T47D (cell line): Measurements from ENCODE around the gene RHOG.
"Not testable (repeated sequence)": the region's sequence is repeated elsewhere in the genome, so short reads cannot be mapped to it uniquely, and the experiment has no call there.

Experiments used
- DNase-seq, 2 experiments: peaks; one replicate each; pipeline versions ENCODE4 v3.0.0 to v3.0.0-alpha.2; 2011 to 2012; ENCODE audit warnings: low read depth in 1 of 2, low spot score in 1 of 2
- JUND ChIP-seq: IDR thresholded peaks from 2 replicates; pipeline ENCODE4 v1.6.1; 2012; ENCODE audit warnings: low read depth
- in situ Hi-C: cut with HindIII; loops from 2 replicates; pipeline ENCODE4 v1.10.0; 2016; ENCODE audit warnings: low sequenced_read_pairs, low pct_unique_long_range_greater_than_20kb

The RHOG gene

DNA sequence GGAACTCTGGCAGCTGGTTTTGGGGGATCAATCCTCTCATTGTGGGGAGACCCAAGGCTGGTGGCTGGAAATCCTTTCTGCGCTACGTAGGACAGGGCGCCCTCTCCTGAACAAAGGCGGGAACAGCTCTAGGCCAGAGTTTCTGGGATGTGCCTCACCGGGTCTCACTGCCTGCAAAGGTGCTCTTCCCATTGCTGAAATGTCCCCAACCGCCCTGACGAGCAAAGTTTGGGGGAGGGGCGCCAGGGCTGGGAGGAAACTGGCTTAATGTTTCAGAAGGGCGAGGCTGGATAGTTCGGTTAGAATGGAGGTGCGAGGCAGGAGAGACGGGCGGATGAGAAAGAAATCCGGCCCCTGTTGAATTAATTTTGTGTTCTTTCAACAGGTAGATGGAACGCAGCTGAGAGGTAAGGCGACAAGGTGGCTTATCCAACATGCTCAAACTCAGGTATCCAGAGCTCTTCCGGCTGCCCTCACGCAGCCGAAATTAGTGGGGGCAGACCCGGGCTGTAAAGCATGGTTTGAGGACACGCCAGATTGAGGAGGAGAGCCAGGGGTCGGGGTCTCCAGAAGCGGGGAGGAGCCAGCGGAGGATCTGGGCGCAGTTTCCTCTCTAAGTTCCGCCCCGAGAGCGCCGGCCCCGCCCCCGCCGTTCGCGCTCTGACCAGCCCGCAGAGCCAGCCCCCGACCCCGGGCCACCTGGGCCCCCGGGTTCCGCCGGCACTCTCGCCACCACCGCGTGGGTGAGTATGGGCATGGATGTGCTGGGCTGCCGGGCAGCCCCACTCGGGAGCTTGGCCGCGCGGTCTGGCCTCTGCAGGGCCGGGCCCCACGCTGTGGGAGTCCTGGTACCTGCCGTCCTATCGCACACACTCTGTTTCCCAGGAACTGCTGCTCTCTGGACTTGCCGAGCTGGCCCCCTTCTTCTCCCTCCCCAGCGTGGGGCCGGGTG lies 32.6 kb downstream of the RHOG start, which contains the start of gene PGAP2:
PGAP2 (plus strand) TSS at position 652 of the 952 bp plus-strand sequence. CDS start 2,700 bp downstream, outside the sequence.
- in situ Hi-C loops = no loop called here
- TF ChIP-seq JUND = no peak
- DNase-seq = peak; percentile 64 to 85

DNA sequence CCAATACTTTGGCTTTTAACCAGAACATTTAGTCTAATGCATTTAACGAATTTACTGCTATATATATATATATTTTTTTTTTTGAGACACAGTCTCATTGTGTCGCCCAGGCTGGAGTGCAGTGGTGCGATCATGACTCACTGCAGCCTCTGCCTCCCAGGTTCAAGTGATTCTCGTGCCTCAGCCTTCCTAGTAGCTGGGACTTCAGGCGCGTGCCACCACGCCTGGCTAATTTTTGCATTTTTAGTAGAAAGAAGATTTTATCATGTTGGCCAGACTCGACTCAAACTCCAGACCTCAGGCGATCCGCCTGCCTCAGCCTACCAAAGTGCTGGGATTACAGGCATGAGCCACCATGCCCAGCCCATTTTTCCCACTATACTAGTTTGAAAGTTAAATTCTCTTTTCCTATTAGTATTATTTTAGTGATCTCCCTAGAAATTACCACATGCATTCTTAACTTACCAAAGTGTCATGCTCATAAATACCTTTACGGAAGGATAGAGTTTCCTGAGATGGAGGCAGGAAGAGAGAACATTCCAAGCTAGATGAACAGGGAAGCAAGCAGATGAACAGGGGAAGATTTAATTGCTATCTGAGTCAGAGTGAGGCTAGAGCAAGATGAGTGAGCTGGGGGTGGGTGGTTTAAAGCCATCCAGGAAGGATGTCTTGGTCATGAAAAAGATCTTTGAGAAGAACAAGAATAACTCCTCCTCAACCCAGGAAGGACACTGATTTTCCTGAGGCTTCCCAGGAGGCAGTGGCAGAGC lies 36.8 kb downstream of the RHOG start:
- no peak for DNase-seq
- in situ Hi-C loops = no loop called here

DNA sequence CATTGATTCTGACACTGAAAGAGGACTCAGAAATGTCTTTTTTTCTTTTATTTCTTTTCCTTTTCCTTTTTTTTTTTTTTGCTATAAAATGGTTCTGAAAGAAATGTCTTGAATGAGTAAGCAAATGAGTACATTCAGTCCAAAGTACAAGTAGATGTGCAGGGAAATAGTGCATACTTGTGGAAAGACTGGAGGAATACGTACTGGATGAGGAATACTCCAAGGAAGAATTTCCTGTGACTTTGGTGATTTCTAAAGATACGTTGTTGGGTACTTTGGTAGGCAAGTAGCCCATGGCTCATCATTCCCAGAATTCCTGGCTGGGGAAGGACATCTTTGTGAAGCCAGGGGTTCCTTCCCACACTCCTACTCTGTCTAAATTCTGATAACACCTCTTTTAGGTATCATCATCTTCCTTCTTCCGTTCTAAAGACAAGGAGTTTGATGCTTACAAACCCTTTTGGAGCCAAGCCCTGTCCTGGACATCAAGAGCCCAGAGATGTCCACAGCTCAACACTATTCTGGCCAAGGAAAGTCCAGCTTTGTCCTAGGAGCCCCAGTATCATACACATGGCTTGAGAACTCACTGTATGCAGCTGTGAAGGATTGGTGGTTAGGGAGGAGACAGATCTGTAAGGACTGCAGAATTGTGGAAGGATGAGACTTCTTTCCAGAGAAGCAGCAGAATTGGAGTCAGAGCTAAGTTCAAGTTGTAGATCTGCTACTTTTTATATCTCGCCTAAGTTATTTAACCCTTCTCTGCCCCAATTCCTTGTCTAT lies 38.6 kb downstream of the RHOG start:
- DNase-seq = no peak
- TF ChIP-seq JUND = no peak
- in situ Hi-C loops = no loop called here

More for the DNA sequence above, 36.8 kb downstream of the RHOG start:
- no peak for TF ChIP-seq JUND

DNA sequence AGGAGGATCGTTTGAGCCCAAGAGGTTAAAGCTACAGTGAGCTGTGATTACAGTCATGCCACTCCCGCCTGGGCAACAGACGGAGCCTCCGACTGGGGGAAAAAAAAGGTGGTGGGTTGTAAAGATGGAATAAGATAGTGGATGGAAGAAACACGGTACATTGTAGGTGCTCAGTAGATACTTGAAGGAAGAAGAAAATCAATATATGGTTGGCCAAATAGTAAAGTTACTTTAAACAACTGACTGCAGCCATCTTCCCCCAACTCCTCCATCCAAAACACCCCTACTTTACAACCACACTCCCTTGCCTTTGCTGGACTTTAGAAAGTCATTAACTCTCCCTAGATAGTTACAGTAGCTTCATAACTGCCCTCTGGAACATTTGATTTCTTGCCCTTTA lies 40.9 kb downstream of the RHOG start:
- TF ChIP-seq JUND = no peak
- in situ Hi-C loops = no loop called here
- no peak for DNase-seq

DNA sequence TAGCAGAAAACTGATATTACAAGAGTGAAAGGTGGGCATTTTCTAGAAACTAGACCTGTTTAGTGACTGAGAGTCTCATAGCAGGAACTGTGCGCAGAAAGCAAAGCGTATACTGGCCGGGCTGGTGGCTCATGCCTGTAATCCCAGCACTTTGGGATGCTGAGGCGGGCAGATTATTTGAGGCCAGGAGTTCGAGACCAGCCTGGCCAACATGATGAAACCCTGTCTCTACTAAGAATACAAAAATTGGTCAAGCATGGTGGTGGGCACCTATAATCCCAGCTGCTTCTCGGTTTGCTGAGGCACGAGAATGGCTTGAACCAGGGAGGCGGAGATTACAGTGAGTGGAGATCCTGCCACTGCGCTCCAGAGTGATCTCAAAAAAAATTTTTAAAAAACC lies 41.6 kb downstream of the RHOG start:
- no peak for DNase-seq
- no peak for TF ChIP-seq JUND
- in situ Hi-C loops = no loop called here

DNA sequence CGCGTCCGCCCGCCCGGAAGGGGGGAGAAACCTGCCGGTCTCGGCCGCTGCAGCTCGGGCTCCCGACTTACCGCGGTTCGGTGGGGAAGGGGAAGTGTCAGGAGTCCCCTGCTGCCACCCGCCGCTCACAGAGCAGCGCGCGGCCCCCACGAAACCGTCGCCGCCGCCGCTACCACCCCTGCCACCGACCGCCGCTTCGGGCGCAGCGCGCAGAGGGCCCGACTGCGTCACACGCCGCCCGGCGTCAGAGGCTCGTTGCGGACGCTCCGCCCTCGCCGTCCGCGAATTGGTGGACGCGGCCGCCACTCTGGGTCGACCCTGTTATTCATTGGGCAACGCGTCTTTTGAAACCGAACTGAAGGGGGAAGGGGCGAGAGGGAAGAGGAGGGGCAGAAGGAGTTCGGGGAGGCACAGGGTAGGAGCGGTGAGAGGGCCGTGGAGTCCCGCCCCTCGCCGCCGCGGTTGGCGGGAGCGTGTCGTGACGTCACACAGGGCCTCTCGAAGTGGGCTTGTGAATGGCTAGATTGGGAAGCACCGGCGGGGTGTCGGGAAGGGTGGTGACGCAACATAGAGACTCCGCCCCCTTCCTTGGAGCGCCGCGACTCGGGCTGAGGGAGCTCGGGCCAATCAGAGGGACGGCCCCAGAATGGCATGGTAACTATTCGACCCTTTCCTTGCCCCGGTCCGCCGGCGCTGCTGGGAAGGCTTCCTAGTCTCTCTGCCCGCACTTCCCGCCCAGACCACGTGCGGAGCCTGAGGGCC lies 43.2 kb downstream of the RHOG start, which contains the start of gene NUP98:
NUP98 (minus strand) TSS at position 226 of the 762 bp plus-strand sequence. CDS start 15,437 bp downstream, outside the sequence.
- peak; percentile 85 to 99 for DNase-seq
- TF ChIP-seq JUND = no peak
- in situ Hi-C loops = no loop called here

DNA sequence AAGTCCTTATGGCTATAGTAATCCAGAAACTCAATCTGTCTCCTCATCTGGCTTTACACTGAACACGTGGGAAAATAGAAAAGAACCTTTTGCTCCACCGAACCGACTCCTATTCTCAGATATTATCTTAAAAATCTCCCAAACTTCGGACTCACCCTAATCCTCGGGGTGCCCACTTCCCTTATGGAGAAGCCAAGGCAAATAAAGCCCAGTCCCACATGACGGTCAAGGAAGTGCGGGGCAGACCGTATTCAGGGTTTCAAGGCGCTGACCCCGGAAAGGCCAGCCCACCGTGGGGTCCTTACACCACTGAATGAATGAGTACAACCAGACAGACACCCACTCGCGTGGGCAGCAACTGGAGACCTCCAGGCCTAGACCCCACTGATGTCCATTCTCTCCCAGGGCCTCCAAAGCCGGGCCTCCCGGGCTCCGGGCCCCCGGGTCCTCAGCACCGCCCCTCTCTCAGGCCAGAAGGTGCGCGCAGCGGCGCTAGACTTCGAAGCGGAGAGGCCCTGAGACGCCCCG lies 43.9 kb downstream of the RHOG start:
- in situ Hi-C loops = no loop called here
- no peak for DNase-seq
- no peak for TF ChIP-seq JUND

DNA sequence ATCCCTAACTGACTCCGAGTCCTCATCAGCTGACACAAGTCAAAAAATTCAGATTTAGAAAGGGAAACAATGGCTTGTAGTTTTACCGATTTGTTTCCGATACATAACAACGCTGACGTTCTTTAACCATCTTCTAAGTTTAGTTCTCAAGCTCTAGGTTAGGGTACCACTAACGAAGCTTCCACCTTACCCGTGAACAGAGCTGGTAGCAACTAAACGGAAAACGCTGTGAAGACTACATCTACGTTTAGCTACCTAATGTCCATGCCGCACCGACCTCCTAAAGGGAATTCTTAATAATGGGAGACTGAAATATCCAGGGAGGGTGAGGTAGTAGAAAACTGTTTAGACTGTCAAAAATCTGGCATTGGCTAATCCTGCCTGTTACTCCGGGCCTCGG lies 44.4 kb downstream of the RHOG start:
- TF ChIP-seq JUND = no peak
- in situ Hi-C loops = no loop called here
- DNase-seq = no peak

DNA sequence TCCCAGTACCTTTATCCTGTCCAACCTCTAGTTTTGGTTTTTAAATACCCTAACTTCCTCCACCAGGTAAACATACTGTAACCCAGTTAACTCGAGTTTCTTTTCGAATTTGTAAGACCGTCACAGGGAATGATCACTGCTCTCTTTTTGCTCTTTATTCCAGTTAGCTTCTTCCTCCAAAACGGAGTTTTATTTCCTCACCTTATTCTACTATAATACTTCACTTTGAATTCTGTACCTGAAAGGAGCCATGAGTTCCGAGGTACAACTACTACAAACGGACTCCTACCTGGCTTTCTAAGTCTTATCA lies 44.8 kb downstream of the RHOG start:
- TF ChIP-seq JUND = no peak
- DNase-seq = no peak
- in situ Hi-C loops = no loop called here

DNA sequence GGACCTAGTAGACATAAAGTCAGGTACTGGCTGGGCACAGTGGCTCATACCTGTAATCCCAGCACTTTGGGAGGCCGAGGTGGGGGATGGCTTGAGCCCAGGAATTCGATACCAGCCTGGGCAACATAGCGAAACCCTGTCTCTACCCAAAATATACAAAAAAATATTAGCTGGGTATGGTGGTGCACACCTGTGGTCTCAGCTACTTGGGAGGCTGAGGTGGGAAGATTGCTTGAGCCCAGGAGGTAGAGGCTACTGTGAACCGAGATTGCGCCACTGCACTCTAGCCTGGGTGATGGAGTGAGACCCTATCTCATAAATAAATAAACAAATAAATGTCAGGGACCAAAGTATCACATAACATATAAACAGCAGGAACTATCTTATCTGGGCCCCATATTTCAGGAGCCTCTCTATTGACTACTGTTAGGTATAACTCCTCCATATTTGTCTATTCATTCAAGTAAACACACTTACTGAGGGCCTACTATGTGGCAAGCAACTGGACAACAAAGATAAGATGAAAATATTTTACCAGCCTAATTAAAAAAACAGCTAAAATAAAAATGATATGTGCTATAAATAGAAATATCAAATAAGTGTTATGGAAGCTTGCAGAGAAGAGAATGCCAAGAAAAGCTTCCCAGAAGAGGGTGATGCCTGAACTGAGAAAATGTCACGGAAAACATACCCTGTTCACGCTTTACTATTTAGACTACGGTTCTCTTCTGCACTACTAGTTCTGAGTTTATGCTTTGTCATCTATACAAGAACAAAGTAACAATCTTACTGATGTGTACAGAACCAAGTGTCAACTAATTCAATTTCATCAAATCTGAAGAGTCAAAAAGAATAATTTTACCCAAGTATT lies 45.4 kb downstream of the RHOG start:
- in situ Hi-C loops = no loop called here
- no peak for TF ChIP-seq JUND

DNA sequence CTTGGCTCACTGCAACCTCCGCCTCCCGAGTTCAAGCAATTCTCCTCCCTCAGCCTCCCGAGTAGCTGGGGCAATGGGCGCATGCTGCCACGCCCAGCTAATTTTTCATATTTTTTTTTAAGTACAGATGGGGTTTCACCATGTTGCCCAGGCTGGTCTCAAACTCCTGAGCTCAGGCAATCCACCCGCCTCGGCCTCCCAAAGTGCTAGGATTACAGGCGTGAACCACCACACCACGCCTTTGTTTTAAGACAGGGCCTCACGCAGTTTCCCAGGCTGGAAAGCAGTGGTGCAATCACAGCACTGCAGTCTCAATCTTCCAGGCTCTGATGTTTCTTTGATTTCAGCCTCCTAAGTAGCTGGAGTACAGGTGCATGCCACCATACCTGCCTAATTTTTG lies 46.4 kb downstream of the RHOG start:
- DNase-seq, in situ Hi-C loops: not testable (repeated sequence)

More for the DNA sequence above, 45.4 kb downstream of the RHOG start:
- no peak for DNase-seq
